Esophagus squamous epithelium (tissue), 5 donors: ENCODE results near the gene FRK. TPM values are rescaled to one million over a fixed set of nuclear protein-coding genes. Genes with fewer than 3 reads are reported as not detected.

Source experiments
- DNase-seq: peaks from one replicate; lab custom pipeline; 2025; lab: John Stamatoyannopoulos, UW
- H3K27ac ChIP-seq, 4 donors: fragments of 200-600 bp; sonication (generic); one replicate each; pipeline ENCODE4 v1.5.1; 2016 to 2019; ENCODE audit warnings: mild to moderate bottlenecking in 1 of 4
- H3K27me3 ChIP-seq, 4 donors: fragments of 200-600 bp; sonication (generic); 1 replicate in 3 of 4; 2 replicates in 1 of 4; pipeline versions ENCODE4 v1.5.1 to v1.6.0; 2017 to 2021; ENCODE audit warnings: antibody characterized with exemption in 1 of 4
- H3K36me3 ChIP-seq, 3 donors: fragments of 200-600 bp; sonication (generic); one replicate each; pipeline ENCODE4 v1.5.1; 2016 to 2019
- H3K4me1 ChIP-seq, 3 donors: fragments of 200-600 bp; sonication (generic); one replicate each; pipeline ENCODE4 v1.5.1; 2017 to 2019
- H3K4me3 ChIP-seq, 4 donors: fragments of 200-600 bp; sonication (generic); 1 replicate in 3 of 4; 2 replicates in 1 of 4; pipeline ENCODE4 v1.5.1; 2016 to 2019; ENCODE audit warnings: mild to moderate bottlenecking in 2 of 4, moderate library complexity in 1 of 4
- H3K9me3 ChIP-seq, 3 donors: fragments of 200-600 bp; sonication (generic); one replicate each; pipeline ENCODE4 v1.5.1; 2016 to 2019
- POLR2A ChIP-seq, 4 donors: fragments of 450-650 bp; IDR thresholded peaks; one replicate each; pipeline ENCODE4 v1.6.1; 2017; ENCODE audit warnings: antibody characterized with exemption in 4 of 4, mild to moderate bottlenecking in 4 of 4, moderate library complexity in 3 of 4
- WGBS, 2 donors: methylation state at CpG; one replicate each; pipeline ENCODE4 v1.1.5; 2018; 5-methylcytosine and 5-hydroxymethylcytosine counted together
- intact Hi-C: fragments of 100-400 bp; cut with DNase I; formaldehyde crosslinking; loops from one replicate; pipeline ENCODE4 v1.15.0; 2022
- total RNA-seq, 4 donors: library from RNA; depleted of rRNA; stranded (reverse); fragments of >200 nt; gene quantifications; one replicate each; pipeline ENCODE4 v1.1.0, GENCODE V29; 2016
- TF ChIP-seq, protein P1 (sequence below), 6 experiments: fragments of 450-650 bp in 4 of 6; fragments of 200-600 bp in 2 of 6; sonication (generic) in 2 of 6; IDR thresholded peaks; one replicate each; pipeline ENCODE4 v1.5.1; 2016 to 2019; ENCODE audit warnings: antibody characterized with exemption in 6 of 6, mild to moderate bottlenecking in 4 of 6, moderate library complexity in 4 of 6
- donor health status: DM: yes; HTN: yes; CAD: no.

The FRK gene
- total RNA-seq, 4 donors from 2014 or later = 5.0 to 12.1 (median 10.0) TPM

DNA sequence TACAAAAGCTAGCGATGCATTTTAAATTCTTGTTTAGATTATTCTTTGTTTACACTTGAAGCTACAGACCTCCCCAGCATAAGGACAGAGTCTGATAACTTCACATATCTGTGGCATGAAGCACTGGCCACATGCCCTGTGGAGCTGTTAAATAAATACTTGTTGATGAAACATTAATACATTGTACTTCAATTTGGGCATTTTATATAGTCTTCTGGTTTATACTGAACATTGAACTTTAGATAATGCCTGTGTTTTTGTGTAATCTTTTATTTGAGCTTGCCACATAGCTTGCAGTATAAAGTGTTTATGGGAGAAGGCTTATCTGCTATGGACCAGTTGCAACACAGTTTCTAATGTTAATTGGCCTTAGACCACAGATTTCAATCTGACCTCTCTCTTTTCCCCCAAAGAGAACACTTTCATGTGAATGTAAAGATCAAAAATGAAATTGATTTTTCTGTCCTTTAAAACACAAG lies 48.2 kb downstream of the FRK start:
- H3K36me3 ChIP-seq = no peaks in the 10 kb centered on the region
- no peaks in the 10 kb centered on the region for H3K9me3 ChIP-seq
- no peaks in the 10 kb centered on the region for H3K27me3 ChIP-seq
- H3K27ac ChIP-seq = no peak overlapping the region
- peaks cover 5 to 54% (median 20%) of the 10 kb centered on the region in 3 donors for H3K4me1 ChIP-seq
- no peak overlapping the region for H3K4me3 ChIP-seq
- no peak for DNase-seq
- WGBS, 2 donors = 60 to 75% methylated on average over 1 of the region's 1 CpG
- TF ChIP-seq, protein P1, sequence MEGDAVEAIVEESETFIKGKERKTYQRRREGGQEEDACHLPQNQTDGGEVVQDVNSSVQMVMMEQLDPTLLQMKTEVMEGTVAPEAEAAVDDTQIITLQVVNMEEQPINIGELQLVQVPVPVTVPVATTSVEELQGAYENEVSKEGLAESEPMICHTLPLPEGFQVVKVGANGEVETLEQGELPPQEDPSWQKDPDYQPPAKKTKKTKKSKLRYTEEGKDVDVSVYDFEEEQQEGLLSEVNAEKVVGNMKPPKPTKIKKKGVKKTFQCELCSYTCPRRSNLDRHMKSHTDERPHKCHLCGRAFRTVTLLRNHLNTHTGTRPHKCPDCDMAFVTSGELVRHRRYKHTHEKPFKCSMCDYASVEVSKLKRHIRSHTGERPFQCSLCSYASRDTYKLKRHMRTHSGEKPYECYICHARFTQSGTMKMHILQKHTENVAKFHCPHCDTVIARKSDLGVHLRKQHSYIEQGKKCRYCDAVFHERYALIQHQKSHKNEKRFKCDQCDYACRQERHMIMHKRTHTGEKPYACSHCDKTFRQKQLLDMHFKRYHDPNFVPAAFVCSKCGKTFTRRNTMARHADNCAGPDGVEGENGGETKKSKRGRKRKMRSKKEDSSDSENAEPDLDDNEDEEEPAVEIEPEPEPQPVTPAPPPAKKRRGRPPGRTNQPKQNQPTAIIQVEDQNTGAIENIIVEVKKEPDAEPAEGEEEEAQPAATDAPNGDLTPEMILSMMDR (IDR thresholded peaks at IDR 0.05) = no peak
- no peak for TF ChIP-seq POLR2A (IDR thresholded peaks at IDR 0.05)
- intact Hi-C loops = loop anchor here (5.0 kb wide), 1 partner anchor 90 kb away; the partner anchor contains the start of gene NT5DC1

DNA sequence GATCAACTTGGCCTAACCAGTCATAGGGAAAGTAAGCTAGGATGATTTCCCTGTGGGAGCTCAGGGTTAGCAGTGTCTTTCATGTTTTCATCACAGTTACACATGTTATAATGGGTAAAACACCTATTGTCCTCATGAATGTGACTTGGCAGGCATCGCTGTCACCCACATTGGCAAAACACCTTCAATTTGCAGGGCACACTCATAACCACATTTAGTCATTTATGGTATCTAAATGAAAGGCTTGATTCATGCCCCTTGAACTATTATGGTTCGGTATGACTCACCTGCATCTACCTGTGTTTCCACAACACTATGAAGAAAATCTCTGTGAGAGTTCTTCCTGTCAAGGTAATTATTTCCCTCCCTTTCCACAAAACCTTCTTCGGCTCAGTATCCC lies 49.2 kb downstream of the FRK start:
- intact Hi-C loops = loop anchor here (5.0 kb wide), 1 partner anchor 91 kb away; the partner anchor contains the start of gene NT5DC1
- Histone ChIP-seq H3K4me3 (no peak overlapping the region), H3K27ac (peak overlapping the region in 2 of 4 donors; percentile 23 to 43), H3K4me1 (peaks cover 0 to 44% (median 12%) of the 10 kb centered on the region in 3 donors), H3K27me3 (no peaks in the 10 kb centered on the region), H3K36me3 (no peaks in the 10 kb centered on the region), H3K9me3 (no peaks in the 10 kb centered on the region)
- 21 to 44% methylated on average over 3 of the region's 3 CpGs for WGBS, 2 donors
- DNase-seq = no peak
- TF ChIP-seq, protein P1 (IDR thresholded peaks at IDR 0.05) = no peak
- TF ChIP-seq POLR2A (IDR thresholded peaks at IDR 0.05) = no peak

DNA sequence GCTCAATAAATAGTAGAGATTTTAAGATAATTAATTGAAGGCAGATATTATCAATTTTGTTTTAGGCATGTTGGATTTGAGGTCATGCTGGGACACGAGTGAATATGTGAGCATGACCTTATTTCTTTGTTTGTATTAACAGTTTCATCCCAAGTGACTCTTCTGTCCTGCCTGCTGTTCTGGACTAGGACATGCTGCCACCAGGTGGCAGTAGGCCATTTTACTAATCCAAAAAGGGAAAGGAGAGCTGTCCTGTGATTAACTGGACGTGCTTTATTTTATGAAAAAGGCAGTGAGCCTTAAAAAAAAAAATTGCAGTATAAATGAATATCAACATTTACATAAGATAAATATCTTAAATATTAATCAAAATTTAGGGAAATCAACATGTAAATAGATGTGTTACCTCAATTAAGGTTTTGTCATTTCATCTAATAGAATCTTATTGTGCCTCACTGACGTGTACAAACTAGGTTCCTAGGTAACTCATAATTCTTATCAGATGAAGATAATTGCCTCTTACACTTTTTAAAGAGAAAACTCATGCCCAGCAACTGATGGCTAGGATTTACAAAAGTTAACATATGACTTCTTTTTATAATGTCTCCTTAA lies 49.8 kb downstream of the FRK start:
- Histone ChIP-seq H3K4me3 (no peak overlapping the region), H3K27me3 (no peaks in the 10 kb centered on the region), H3K4me1 (peaks cover 0 to 38% (median 6%) of the 10 kb centered on the region in 3 donors), H3K27ac (peak overlapping the region in 1 of 4 donors; percentile 43), H3K36me3 (no peaks in the 10 kb centered on the region), H3K9me3 (no peaks in the 10 kb centered on the region)
- intact Hi-C loops = loop anchor here (5.0 kb wide), 1 partner anchor 91 kb away; the partner anchor contains the start of gene NT5DC1
- no peak for DNase-seq
- 11 to 13% methylated on average over 3 of the region's 3 CpGs for WGBS, 2 donors
- TF ChIP-seq POLR2A (IDR thresholded peaks at IDR 0.05) = no peak
- TF ChIP-seq, protein P1 (IDR thresholded peaks at IDR 0.05) = peak; percentile 63 to 83 (median 76)

DNA sequence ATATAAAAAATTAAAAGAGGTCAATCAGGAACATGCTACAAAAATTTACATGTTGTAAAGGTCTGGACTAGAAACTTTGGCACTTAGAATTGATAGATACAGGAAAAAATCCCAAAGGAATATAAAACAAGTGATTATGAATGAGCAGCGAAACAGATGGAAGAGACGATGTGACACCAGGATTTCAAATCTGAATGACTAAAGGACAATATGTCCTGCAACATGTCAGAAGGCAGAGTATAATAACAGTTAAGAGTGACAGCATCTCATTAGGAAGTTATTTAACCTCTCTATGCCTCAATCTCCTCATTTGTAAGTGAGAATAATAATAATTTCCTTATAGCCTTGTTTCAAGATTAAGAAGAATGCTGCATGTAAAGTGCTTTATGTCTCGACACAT lies 50.3 kb downstream of the FRK start:
- 74 to 75% methylated on average over 3 of the region's 3 CpGs for WGBS, 2 donors
- no peaks in the 10 kb centered on the region for H3K36me3 ChIP-seq
- no peaks in the 10 kb centered on the region for H3K27me3 ChIP-seq
- no peak overlapping the region for H3K27ac ChIP-seq
- no peak for DNase-seq
- H3K4me1 ChIP-seq = peaks cover 0 to 33% (median under 1%) of the 10 kb centered on the region in 3 donors
- TF ChIP-seq, protein P1 (IDR thresholded peaks at IDR 0.05) = no peak
- no peak for TF ChIP-seq POLR2A (IDR thresholded peaks at IDR 0.05)
- intact Hi-C loops = loop anchor here (5.0 kb wide), 1 partner anchor 92 kb away; the partner anchor contains the start of gene NT5DC1
- H3K4me3 ChIP-seq = no peak overlapping the region
- H3K9me3 ChIP-seq = no peaks in the 10 kb centered on the region
